H1 (cell line): ENCODE data around the gene TRA2A. TPM values are rescaled to one million over a fixed set of nuclear protein-coding genes. Genes with fewer than 3 reads are reported as not detected.

Source experiments
- CTCF ChIA-PET: fragments of 300-600 bp; sonication (Branson Sonifier 250); formaldehyde crosslinking; loops from one replicate; lab custom pipeline; 2021; ENCODE audit not compliant: partially characterized antibody; lab: Charles Lee
- POLR2A ChIA-PET: fragments of 300-600 bp; sonication (Branson Sonifier 250); formaldehyde crosslinking; loops from one replicate; lab custom pipeline; 2021; ENCODE audit warnings: inconsistent platforms; ENCODE audit not compliant: partially characterized antibody; lab: Charles Lee
- DNase-seq, 2 experiments: peaks; one replicate each; pipeline versions ENCODE4 v3.0.0 to v3.0.0-alpha.2; 2010 to 2022; ENCODE audit warnings: low spot score in 2 of 2, low read depth in 1 of 2, mixed read lengths in 1 of 2
- FAIRE-seq: peaks from 2 replicates; lab custom pipeline; 2011; peaks lifted over from hg19 to GRCh38; lab: Jason Lieb, UNC
- H2AFZ ChIP-seq: 2 replicates; pipeline ENCODE4 v1.8.1; 2012; ENCODE audit warnings: low read length, inconsistent platforms
- H2AK5ac ChIP-seq: 2 replicates; pipeline ENCODE4 v1.6.1; 2013; ENCODE audit warnings: low read depth, low read length
- H2BK120ac ChIP-seq: replicated peaks from 2 replicates; pipeline ENCODE3; 2013; ENCODE audit warnings: low read depth, low read length, inconsistent platforms
- H2BK12ac ChIP-seq: 2 replicates; pipeline ENCODE4 v1.6.1; 2013; ENCODE audit warnings: low read depth, low read length
- H2BK15ac ChIP-seq: 2 replicates; pipeline ENCODE4 v1.6.1; 2013; ENCODE audit warnings: low read length
- H2BK20ac ChIP-seq: 2 replicates; pipeline ENCODE4 v1.6.1; 2013; ENCODE audit warnings: low read length
- H2BK5ac ChIP-seq: 2 replicates; pipeline ENCODE4 v1.6.1; 2013; ENCODE audit warnings: low read depth, low read length
- H3K14ac ChIP-seq: 2 replicates; pipeline ENCODE4 v1.6.1; 2013; ENCODE audit warnings: inconsistent platforms; ENCODE audit not compliant: insufficient read length
- H3K18ac ChIP-seq: 2 replicates; pipeline ENCODE4 v1.6.1; 2013; ENCODE audit warnings: low read length; ENCODE audit errors: extremely low read depth
- H3K23ac ChIP-seq: 2 replicates; pipeline ENCODE4 v1.6.1; 2013; ENCODE audit warnings: inconsistent platforms; ENCODE audit not compliant: insufficient read length
- H3K23me2 ChIP-seq: 2 replicates; pipeline ENCODE4 v1.6.1; 2013; ENCODE audit warnings: low read depth, low read length
- H3K27ac ChIP-seq: 2 replicates; pipeline ENCODE4 v1.6.1; 2011; ENCODE audit warnings: low read depth, low read length, inconsistent platforms
- H3K27me3 ChIP-seq, 4 experiments: replicated peaks in 1 of 4; 1 replicate in 1 of 4; 2 replicates in 3 of 4; pipeline versions ENCODE4 v1.6.1 to v1.8.1; 2011 to 2013; ENCODE audit warnings: low read length in 3 of 4, mild to moderate bottlenecking in 3 of 4, inconsistent platforms in 2 of 4, mixed read lengths in 2 of 4, moderate library complexity in 1 of 4; ENCODE audit not compliant: control insufficient read depth in 3 of 4, insufficient read depth in 3 of 4; ENCODE audit errors: extremely low read depth in 1 of 4
- H3K36me3 ChIP-seq, 4 experiments: 2 replicates each; pipeline versions ENCODE4 v1.6.1 to v1.8.1; 2011 to 2013; ENCODE audit warnings: mild to moderate bottlenecking in 4 of 4, low read length in 3 of 4, moderate library complexity in 2 of 4, control low read depth in 1 of 4, inconsistent platforms in 1 of 4; ENCODE audit not compliant: insufficient read depth in 4 of 4, control insufficient read depth in 2 of 4
- H3K4ac ChIP-seq: replicated peaks from 2 replicates; pipeline ENCODE3; 2013; ENCODE audit warnings: low read length, low read depth, mixed read lengths, inconsistent platforms; ENCODE audit not compliant: insufficient read length
- H3K4me1 ChIP-seq, 4 experiments: replicated peaks in 1 of 4; 1 replicate in 1 of 4; 2 replicates in 3 of 4; pipeline versions ENCODE4 v1.6.1 to v1.8.1; 2011 to 2013; ENCODE audit warnings: low read length in 3 of 4, inconsistent platforms in 2 of 4, mixed read lengths in 1 of 4; ENCODE audit not compliant: insufficient read depth in 4 of 4, control insufficient read depth in 3 of 4
- H3K4me2 ChIP-seq, 2 experiments: 2 replicates each; pipeline versions ENCODE4 v1.6.1 to v1.8.1; 2011 to 2013; ENCODE audit warnings: low read depth in 2 of 2, low read length in 2 of 2, control low read depth in 1 of 2, inconsistent platforms in 1 of 2, mild to moderate bottlenecking in 1 of 2; ENCODE audit not compliant: insufficient read depth in 1 of 2
- H3K4me3 ChIP-seq, 4 experiments: fragments of 200-600, 300-600 bp in 1 of 4; sonication (generic), shearing (Covaris generic), sonication (Bioruptor Twin) in 1 of 4; 2 replicates each; pipeline versions ENCODE4 v1.5.1 to v1.8.1; 2011 to 2016; ENCODE audit warnings: low read length in 4 of 4, low read depth in 3 of 4, control low read depth in 2 of 4, inconsistent platforms in 2 of 4, mild to moderate bottlenecking in 2 of 4, mixed read lengths in 1 of 4, moderate library complexity in 1 of 4; ENCODE audit not compliant: insufficient read depth in 2 of 4; ENCODE audit errors: extremely low read depth in 1 of 4
- H3K56ac ChIP-seq: replicated peaks from 2 replicates; pipeline ENCODE3; 2013; ENCODE audit warnings: low read depth, mild to moderate bottlenecking, mixed read lengths, low read length, inconsistent platforms; ENCODE audit not compliant: insufficient read length
- H3K79me1 ChIP-seq: 2 replicates; pipeline ENCODE4 v1.6.1; 2013; ENCODE audit warnings: low read depth, low read length, control low read depth
- H3K79me2 ChIP-seq, 2 experiments: 2 replicates each; pipeline versions ENCODE4 v1.6.1 to v1.8.1; 2012 to 2013; ENCODE audit warnings: low read length in 2 of 2, mild to moderate bottlenecking in 2 of 2, inconsistent platforms in 1 of 2; ENCODE audit not compliant: insufficient read depth in 2 of 2, control insufficient read depth in 1 of 2
- H3K9ac ChIP-seq, 4 experiments: replicated peaks in 1 of 4; 1 replicate in 1 of 4; 2 replicates in 3 of 4; pipeline versions ENCODE4 v1.6.1 to v1.8.1; 2011 to 2013; ENCODE audit warnings: low read depth in 3 of 4, low read length in 3 of 4, control low read depth in 2 of 4, mild to moderate bottlenecking in 2 of 4, moderate library complexity in 2 of 4, inconsistent platforms in 1 of 4; ENCODE audit errors: extremely low read depth in 1 of 4
- H3K9me3 ChIP-seq, 2 experiments: 2 replicates each; pipeline versions ENCODE4 v1.6.1 to v1.8.1; 2012 to 2013; ENCODE audit warnings: mild to moderate bottlenecking in 2 of 2, moderate library complexity in 2 of 2, control low read depth in 1 of 2, inconsistent platforms in 1 of 2, low read depth in 1 of 2, low read length in 1 of 2, mixed read lengths in 1 of 2; ENCODE audit not compliant: insufficient read depth in 2 of 2
- H4K20me1 ChIP-seq, 2 experiments: replicated peaks in 1 of 2; 2 replicates each; pipeline versions ENCODE3 to v1.8.1; 2011 to 2013; ENCODE audit warnings: inconsistent platforms in 2 of 2, low read length in 2 of 2, mild to moderate bottlenecking in 1 of 2; ENCODE audit not compliant: insufficient read depth in 2 of 2, control insufficient read depth in 1 of 2
- H4K5ac ChIP-seq: 2 replicates; pipeline ENCODE4 v1.6.1; 2013; ENCODE audit warnings: low read length, low read depth, mixed read lengths, inconsistent platforms; ENCODE audit not compliant: insufficient read length
- H4K8ac ChIP-seq: 2 replicates; pipeline ENCODE4 v1.8.0; 2013; ENCODE audit warnings: mild to moderate bottlenecking, moderate library complexity, low read length, inconsistent platforms; ENCODE audit not compliant: insufficient read depth; ENCODE audit errors: extremely low read depth
- H4K91ac ChIP-seq: replicated peaks from 2 replicates; pipeline ENCODE3; 2013; ENCODE audit warnings: low read length, mixed read lengths, inconsistent platforms; ENCODE audit not compliant: insufficient read length
- ATF2 ChIP-seq: IDR thresholded peaks from 2 replicates; pipeline ENCODE4 v1.6.1; 2012; ENCODE audit warnings: low read length, inconsistent platforms
- BCL11A ChIP-seq, 2 experiments: IDR thresholded peaks; one replicate each; pipeline ENCODE4 v1.6.1; 2011; ENCODE audit warnings: low read depth in 2 of 2, low read length in 2 of 2, mild to moderate bottlenecking in 2 of 2
- CBX8 ChIP-seq: fragments of 300-800, 300-1000 bp; sonication (generic); IDR thresholded peaks from 2 replicates; pipeline ENCODE4 v1.7.1; 2016; ENCODE audit warnings: low read depth, low read length, borderline replicate concordance
- CEBPB ChIP-seq: IDR thresholded peaks from 2 replicates; pipeline ENCODE4 v1.6.1; 2012; ENCODE audit warnings: low read depth, low read length
- JUN ChIP-seq: IDR thresholded peaks from 2 replicates; pipeline ENCODE4 v1.6.1; 2011; ENCODE audit warnings: low read depth, mild to moderate bottlenecking, improper control_type of control experiment, low read length
- POLR2AphosphoS5 ChIP-seq: IDR thresholded peaks from 2 replicates; pipeline ENCODE4 v1.6.1; 2011; ENCODE audit warnings: low read depth, low read length
- SUZ12 ChIP-seq: fragments of 200-600 bp; sonication (generic); IDR thresholded peaks from 2 replicates; pipeline ENCODE4 v1.6.1; 2012; ENCODE audit warnings: mild to moderate bottlenecking, inconsistent platforms, low read length, moderate library complexity, mixed read lengths
- TAF1 ChIP-seq: IDR thresholded peaks from 2 replicates; pipeline ENCODE4 v1.6.1; 2011; ENCODE audit warnings: mild to moderate bottlenecking, low read depth, low read length
- TAF7 ChIP-seq: optimal IDR thresholded peaks from 2 replicates; pipeline ENCODE3; 2011; ENCODE audit warnings: low read depth, mild to moderate bottlenecking, inconsistent platforms, low read length, moderate library complexity, borderline replicate concordance
- ZNF274 ChIP-seq: IDR thresholded peaks from 2 replicates; pipeline ENCODE4 v1.7.0; 2012; ENCODE audit warnings: low read length, borderline replicate concordance; ENCODE audit errors: extremely low read depth
- WGBS, 2 experiments: shearing (Covaris generic) in 1 of 2; methylation state at CpG; one replicate each; pipeline versions ENCODE4 v1.1.6 to v1.1.7; 2013 to 2015; ENCODE audit warnings: low lambda C conversion rate in 2 of 2, mixed read lengths in 2 of 2, inconsistent platforms in 1 of 2, low coverage in 1 of 2, missing lambda C conversion rate in 1 of 2; ENCODE audit not compliant: insufficient replicate concordance in 2 of 2, insufficient coverage in 1 of 2, insufficient read length in 1 of 2; ENCODE audit errors: extremely low coverage in 1 of 2, missing lambda C conversion rate in 1 of 2; 5-methylcytosine and 5-hydroxymethylcytosine counted together
- polyA plus RNA-seq, 7 experiments: library from polyadenylated mRNA; depleted of rRNA in 3 of 7; stranded (reverse) in 5 of 7; unstranded in 2 of 7; fragments of >200 nt in 5 of 7; fragments of 200-250 nt in 2 of 7; gene quantifications; 1 replicate in 5 of 7; 2 replicates in 1 of 7; 4 replicates in 1 of 7; pipeline versions ENCODE4 v1.2.1 to v1.2.3, GENCODE V29; 2011 to 2013; ENCODE audit warnings: missing spikeins in 2 of 7, mixed read lengths in 2 of 7
- total RNA-seq: library from RNA; stranded (reverse); fragmentation: NEBNext Ultra II Directional; extraction: Animal tissue kit (Norgen Biotek cat#: 25700); gene quantifications from 2 replicates; pipeline ENCODE4 v1.2.1, GENCODE V29; 2021

Gene TRA2A
- total and polyA plus RNA-seq, 2 of the 8 experiments (the other 6 are each of a cell fraction or from before 2014, with no cell fraction given), result 116 to 125 TPM

- peaks cover 0 to 8% (median 4%) of the 10 kb centered on the region in 4 experiments; a peak in 2 of 7 replicates for H3K4me1 ChIP-seq
- H2AK5ac ChIP-seq, result no peak overlapping the region
- H4K91ac ChIP-seq, result peak overlapping the region; percentile 82
- H3K4me2 ChIP-seq, result peak overlapping the region; percentile 82 to 93
- H2BK12ac ChIP-seq, result peak overlapping the region; percentile 30; the same call in 1 of the 2 replicates
- H3K23ac ChIP-seq, result peak overlapping the region; percentile 6
- peak overlapping the region; percentile 94 for H4K5ac ChIP-seq
- DNase-seq (no peak), FAIRE-seq (no peak)
- H2BK20ac ChIP-seq, result no peak overlapping the region
- no peak overlapping the region for H3K14ac ChIP-seq
- no peak overlapping the region for H2BK120ac ChIP-seq
- H3K27me3 ChIP-seq, result no peaks in the 10 kb centered on the region
- no peaks in the 10 kb centered on the region for H3K79me1 ChIP-seq
- H3K27ac ChIP-seq, result peak overlapping the region; percentile 96
- peak overlapping the region; percentile 87 to 97 (median 93) for H3K9ac ChIP-seq
- H3K56ac ChIP-seq, result peak overlapping the region; percentile 63
- no peaks in the 10 kb centered on the region; a peak in 3 of 8 replicates for H3K36me3 ChIP-seq
- peak overlapping the region; percentile 94; the same call in 1 of the 2 replicates for H4K8ac ChIP-seq
- H4K20me1 ChIP-seq, result no peaks in the 10 kb centered on the region
- no peak overlapping the region for H2AFZ ChIP-seq
- peaks cover 4% of the 10 kb centered on the region; the same call in 1 of the 2 replicates for H3K23me2 ChIP-seq
- no peak overlapping the region; the same call in 1 of the 2 replicates for H2BK15ac ChIP-seq
- H3K4ac ChIP-seq, result no peak overlapping the region
- WGBS, 2 experiments, result 1% methylated on average over 15 of the region's 15 CpGs; no CpG with 5 or more reads in 1 of the 2 experiments
- peak overlapping the region; percentile 97 for H2BK5ac ChIP-seq
- ChIA-PET CTCF (interaction anchor here (0.8 to 1.3 kb wide), 3 partner anchors 16 to 46 kb away, joined by 3 to 5 read pairs (median 4); no protein-coding TSS in a partner anchor), POLR2A (interaction anchor here (0.7 to 3.6 kb wide), 24 partner anchors 10 to 194 kb away, joined by 3 to 68 read pairs (median 4); partner anchors contain the start of gene TRA2A)
- peak overlapping the region; percentile 89 for H3K18ac ChIP-seq
- no peaks in the 10 kb centered on the region for H3K9me3 ChIP-seq
- H3K79me2 ChIP-seq, result peaks cover 0 to 75% of the 10 kb centered on the region in 2 experiments; a peak in 3 of 4 replicates
- peak overlapping the region; percentile 61 to 86 (median 76) for H3K4me3 ChIP-seq
- TF ChIP-seq ATF2 (0 out of 2 replicates have a peak, but pooled peaks have one; percentile 19), JUN (no peak), SUZ12 (no peak), POLR2AphosphoS5 (no peak), TAF1 (no peak), TAF7 (peak; percentile 93), CBX8 (no peak), BCL11A (IDR thresholded peaks at IDR 0.05; ENCODE audit: low read depth in 2 of 2, low read length in 2 of 2) (no peak), ZNF274 (no peak), CEBPB (no peak)
Observed at GRCh38 chr7:23474829-23475575, 56.8 kb downstream of the TRA2A start.
